AG10803 (cell line): ENCODE results near the gene UMAD1.
A peak's percentile ranks its signal among the peaks of the same experiment; 100 is the strongest.

ENCODE experiments used
- DNase-seq: peaks from one replicate; pipeline ENCODE4 v3.0.0; 2010; ENCODE audit warnings: low read depth
- H3K4me3 ChIP-seq: 2 replicates; pipeline ENCODE4 v1.5.1; 2011; ENCODE audit warnings: mild to moderate bottlenecking, low read length, control low read depth
- TF ChIP-seq, protein P1 (sequence below): conservative IDR thresholded peaks from 2 replicates; pipeline ENCODE4 v1.5.1; 2011; ENCODE audit warnings: mild to moderate bottlenecking, low read length, control low read depth, inconsistent platforms

Gene UMAD1

DNA sequence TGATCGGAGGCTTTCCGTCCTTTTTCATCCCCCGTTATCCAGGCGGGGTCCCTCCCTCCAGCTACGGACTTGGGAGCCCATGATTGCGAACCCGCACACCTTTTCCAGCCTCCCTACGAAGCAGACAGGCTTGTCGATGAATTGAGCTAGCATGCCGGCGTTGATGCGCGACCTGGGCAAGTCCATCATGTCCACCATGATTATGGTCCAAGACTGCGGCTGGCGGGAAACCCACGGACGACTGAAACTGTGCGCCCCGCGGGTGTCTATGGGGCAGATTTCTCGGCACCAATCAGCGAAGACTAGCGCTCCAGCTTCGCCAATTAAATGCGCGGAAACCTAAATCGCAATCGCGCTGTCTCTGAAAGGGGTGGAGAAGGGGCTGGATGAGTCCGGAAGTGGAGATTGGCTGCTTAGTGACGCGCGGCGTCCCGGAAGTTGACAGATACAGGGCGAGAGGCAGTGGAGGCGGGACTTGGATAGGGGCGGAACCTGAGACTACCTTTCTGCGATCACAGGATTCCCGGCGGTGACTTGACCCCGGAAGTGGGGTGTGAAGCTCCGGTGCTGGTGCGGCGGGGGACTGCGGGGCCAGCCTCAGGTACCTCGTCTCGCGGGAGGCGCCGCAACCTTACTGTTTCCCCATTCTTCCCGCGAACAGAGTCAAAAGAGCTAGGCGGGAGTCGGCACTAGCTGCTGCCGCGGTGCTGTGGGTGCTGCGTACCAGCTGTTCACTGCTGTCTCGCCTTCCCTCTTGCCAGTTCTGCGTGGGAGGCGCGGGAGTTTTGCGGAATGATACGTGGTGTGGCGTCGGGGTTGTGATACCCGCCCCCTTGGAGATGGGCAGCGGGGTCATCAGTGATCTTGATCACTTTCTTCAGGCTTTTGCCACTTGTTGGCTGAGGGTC lies at the start of gene UMAD1:
Gene UMAD1 (plus strand): TSS at position 532 of the 908 bp plus-strand sequence. CDS start 32,620 bp downstream, outside the sequence.
- peak; percentile 98 for DNase-seq
- TF ChIP-seq, protein P1, sequence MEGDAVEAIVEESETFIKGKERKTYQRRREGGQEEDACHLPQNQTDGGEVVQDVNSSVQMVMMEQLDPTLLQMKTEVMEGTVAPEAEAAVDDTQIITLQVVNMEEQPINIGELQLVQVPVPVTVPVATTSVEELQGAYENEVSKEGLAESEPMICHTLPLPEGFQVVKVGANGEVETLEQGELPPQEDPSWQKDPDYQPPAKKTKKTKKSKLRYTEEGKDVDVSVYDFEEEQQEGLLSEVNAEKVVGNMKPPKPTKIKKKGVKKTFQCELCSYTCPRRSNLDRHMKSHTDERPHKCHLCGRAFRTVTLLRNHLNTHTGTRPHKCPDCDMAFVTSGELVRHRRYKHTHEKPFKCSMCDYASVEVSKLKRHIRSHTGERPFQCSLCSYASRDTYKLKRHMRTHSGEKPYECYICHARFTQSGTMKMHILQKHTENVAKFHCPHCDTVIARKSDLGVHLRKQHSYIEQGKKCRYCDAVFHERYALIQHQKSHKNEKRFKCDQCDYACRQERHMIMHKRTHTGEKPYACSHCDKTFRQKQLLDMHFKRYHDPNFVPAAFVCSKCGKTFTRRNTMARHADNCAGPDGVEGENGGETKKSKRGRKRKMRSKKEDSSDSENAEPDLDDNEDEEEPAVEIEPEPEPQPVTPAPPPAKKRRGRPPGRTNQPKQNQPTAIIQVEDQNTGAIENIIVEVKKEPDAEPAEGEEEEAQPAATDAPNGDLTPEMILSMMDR = no peak
- H3K4me3 ChIP-seq = peak within 1 kb of the TSS; percentile 92

DNA sequence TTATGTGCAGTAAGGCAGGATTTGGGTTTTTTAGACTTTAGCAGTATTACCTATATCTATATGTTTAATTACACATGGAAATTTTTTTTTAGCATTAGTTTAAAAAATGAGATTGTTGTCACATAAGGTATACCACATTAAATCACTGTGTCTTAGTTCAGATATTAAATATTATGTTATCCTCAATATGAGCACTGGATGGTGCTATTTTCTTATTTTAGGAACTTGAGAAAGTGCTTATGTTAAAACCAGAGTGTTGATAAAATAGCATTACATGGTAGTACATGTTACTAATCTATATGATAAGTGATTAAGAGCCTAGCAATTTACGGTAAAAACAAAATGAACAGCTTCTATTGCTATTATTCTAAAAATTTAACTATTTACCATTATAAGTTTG lies 45.1 kb upstream of the UMAD1 start:
- no peak overlapping the region for H3K4me3 ChIP-seq
- DNase-seq = peak; percentile 31
- TF ChIP-seq, protein P1 = peak; percentile 41

DNA sequence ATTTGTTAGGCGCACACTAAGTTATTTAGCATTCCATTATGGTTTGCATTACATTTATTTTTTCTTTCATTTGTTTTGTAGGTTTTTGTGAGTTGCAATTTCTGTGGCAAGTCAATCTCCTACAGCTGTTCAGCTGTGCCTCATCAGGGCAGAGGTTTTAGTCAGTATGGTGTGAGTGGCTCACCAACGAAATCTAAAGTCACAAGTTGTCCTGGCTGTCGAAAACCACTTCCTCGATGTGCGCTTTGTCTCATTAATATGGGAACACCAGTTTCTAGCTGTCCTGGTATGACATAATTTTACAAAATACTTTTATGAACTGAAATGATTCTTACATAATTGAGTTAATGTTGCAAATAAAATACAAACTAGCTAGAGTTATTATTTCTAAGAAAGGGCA lies 44.4 kb upstream of the UMAD1 start:
- DNase-seq = no peak
- no peak overlapping the region for H3K4me3 ChIP-seq
- TF ChIP-seq, protein P1 = no peak

DNA sequence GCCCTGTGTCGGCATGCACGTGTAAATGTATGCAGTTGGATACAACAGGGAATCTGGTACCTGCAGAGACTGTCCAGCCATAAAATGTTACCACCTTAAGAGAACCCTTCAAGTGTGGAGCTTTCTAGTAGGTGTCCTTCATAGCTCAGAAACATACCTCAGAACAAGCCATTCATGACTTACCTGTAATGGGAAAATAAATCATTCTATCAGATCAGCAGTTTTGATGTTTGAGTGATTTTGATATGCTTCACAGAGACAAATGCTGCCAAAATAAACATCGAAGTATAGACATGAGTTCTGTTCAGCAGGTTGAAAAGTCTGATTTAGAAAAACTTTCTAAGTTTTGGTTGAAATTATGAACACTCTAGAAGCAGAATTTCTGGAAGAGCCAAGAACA lies 33.5 kb upstream of the UMAD1 start:
- no peak overlapping the region for H3K4me3 ChIP-seq
- DNase-seq = no peak
- TF ChIP-seq, protein P1 = no peak

DNA sequence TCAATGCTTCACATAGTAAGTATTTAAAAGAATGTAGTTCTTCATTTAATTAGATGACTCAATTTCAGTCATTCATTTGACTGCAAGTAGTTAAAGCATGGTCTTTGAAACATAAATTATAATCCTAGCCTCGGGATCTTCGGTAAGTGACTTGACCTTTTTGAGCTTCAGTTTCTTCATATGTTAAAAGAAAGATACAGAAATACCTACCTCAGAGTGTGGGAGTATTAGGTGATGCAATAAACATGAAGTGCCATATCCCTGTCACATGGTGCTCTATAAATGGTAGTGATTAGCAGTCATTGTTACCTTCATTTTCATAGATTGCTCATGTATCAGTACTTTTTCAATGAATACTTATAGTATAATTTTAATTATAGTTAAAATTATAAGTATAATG lies 31.2 kb upstream of the UMAD1 start:
- TF ChIP-seq, protein P1 = no peak
- no peak overlapping the region for H3K4me3 ChIP-seq
- DNase-seq = no peak

DNA sequence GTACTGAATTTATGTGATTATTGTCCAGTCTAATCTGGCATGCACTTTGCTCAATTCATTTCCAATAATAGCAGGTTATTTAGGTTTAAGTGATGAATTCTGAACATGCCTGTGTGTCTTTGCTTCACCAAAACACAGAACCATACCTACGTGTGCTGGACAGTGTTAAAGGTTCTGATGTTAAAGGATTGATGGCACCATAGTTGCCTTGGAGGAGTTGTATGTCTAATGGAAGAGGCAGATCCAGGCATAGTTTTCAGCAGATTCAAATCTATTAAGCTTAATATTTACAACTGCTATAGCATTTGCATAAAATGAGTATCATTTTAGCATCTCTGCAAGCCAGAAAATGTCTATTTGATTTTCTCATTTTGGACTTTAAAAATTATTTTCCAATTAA lies 28.0 kb upstream of the UMAD1 start:
- TF ChIP-seq, protein P1 = no peak

DNA sequence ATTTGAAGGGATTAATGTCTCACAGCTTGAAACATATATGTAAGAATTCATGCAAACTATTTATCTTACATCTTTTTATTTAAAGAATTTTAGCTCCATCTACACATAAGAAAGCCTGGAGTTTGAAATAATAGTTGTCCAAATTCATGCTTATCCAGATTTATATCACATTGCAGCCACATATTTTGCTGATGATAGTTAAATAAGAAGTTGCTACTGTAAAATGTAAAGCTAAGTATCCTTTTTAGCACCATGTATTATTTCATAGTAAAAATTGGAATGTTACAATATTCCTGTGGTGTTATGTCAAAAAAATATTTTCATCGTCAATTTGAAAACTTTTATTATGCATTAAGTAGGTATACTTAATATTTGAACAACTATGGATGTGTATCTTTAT lies 27.3 kb upstream of the UMAD1 start:
- DNase-seq = no peak
- H3K4me3 ChIP-seq = no peak overlapping the region
- TF ChIP-seq, protein P1 = no peak

More for the DNA sequence above, 28.0 kb upstream of the UMAD1 start:
- no peak for DNase-seq
- H3K4me3 ChIP-seq = no peak overlapping the region
